HG02852 (cell line): Measurements from ENCODE around the gene SCN7A.
A peak's percentile ranks its signal among the peaks of the same experiment; 100 is the strongest.

ENCODE experiments used
- ATAC-seq: cut with Tn5 transposase; IDR thresholded peaks from one replicate; pipeline ENCODE4 v1.9.1; 2021; ENCODE audit warnings: mild to moderate bottlenecking, moderate library complexity; ENCODE audit not compliant: unreplicated experiment

SCN7A gene

GRCh38 chr2:166494140-166494624, at the start of gene SCN7A:
Gene SCN7A (minus strand): TSS chr2:166494249. CDS start chr2:166477696, 16,553 bp downstream.
- no peak for ATAC-seq

GRCh38 chr2:166539340-166540162, 45.5 kb upstream of the SCN7A start:
- peak; percentile 98 for ATAC-seq

GRCh38 chr2:166536111-166536510, 42.1 kb upstream of the SCN7A start:
- ATAC-seq: no peak

- ATAC-seq: no peak
Measured at GRCh38 chr2:166521155-166521554, 27.1 kb upstream of the SCN7A start.

- no peak for ATAC-seq
Measured at GRCh38 chr2:166520604-166521003, 26.6 kb upstream of the SCN7A start.

- no peak for ATAC-seq
Measured at GRCh38 chr2:166519391-166519962, 25.4 kb upstream of the SCN7A start.

GRCh38 chr2:166518634-166519390, 24.8 kb upstream of the SCN7A start:
- no peak for ATAC-seq

GRCh38 chr2:166517533-166518061, 23.5 kb upstream of the SCN7A start:
- no peak for ATAC-seq

- ATAC-seq: no peak
Measured at GRCh38 chr2:166516712-166517303, 22.8 kb upstream of the SCN7A start.

GRCh38 chr2:166513952-166514351, 19.9 kb upstream of the SCN7A start:
- ATAC-seq: no peak

- no peak for ATAC-seq
Measured at GRCh38 chr2:166499281-166499680, 5.2 kb upstream of the SCN7A start.

- no peak for ATAC-seq
Measured at GRCh38 chr2:166491461-166491860, 2.6 kb downstream of the SCN7A start.

- no peak for ATAC-seq
Measured at GRCh38 chr2:166487171-166487570, 6.9 kb downstream of the SCN7A start.

GRCh38 chr2:166485558-166486178, 8.4 kb downstream of the SCN7A start:
- no peak for ATAC-seq

- no peak for ATAC-seq
Measured at GRCh38 chr2:166472332-166472731, 21.7 kb downstream of the SCN7A start.

GRCh38 chr2:166468124-166469024, 25.7 kb downstream of the SCN7A start:
- no peak for ATAC-seq

- ATAC-seq: no peak
Measured at GRCh38 chr2:166464187-166464586, 29.9 kb downstream of the SCN7A start.

- no peak for ATAC-seq
Measured at GRCh38 chr2:166463640-166464039, 30.4 kb downstream of the SCN7A start.

GRCh38 chr2:166458674-166459073, 35.4 kb downstream of the SCN7A start:
- ATAC-seq: no peak
